Medulla oblongata (tissue), 1 donor: ENCODE results near the gene WNT4.

Experiments used
- DNase-seq: peaks from one replicate; pipeline ENCODE4 v3.0.0-alpha.2; 2015; ENCODE audit errors: extremely low spot score

Gene WNT4

DNA sequence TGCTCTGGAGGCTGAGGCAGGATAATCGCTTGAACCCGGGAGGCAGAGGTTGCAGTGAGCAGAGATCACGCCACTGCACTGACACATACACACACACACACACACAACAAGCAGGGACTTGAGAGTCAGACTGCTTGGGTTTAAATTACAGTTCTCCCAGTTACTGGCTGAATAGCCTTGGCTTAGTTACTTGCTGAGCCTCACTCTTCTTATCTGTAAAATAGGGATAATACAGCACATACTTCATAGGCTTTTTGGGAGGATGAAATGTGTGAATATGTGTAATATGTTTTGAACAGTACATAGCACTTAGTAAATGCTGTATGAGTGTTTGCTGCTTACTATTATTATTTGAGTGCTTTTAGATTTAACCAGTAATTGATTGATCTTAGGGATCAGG, 66.6 kb downstream of the WNT4 start:
- DNase-seq: no peak

DNA sequence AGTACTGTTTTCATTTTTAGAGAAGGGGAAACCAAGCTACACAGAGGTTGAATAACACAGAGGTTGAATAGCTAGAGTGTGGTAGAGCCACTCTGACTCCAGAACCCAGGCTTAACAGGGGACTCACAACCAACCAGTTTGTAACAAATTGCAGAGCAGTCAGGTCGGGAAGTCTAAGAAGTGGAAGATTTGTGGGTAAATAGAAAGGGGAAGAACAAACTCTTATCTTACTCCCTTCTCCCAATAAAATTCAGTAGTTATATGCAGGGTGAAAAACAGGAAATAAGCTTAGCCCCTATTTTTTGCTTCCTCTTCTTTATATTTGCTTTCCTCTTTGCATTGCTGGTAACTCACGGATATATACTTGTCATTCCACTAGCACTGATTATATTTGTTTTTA, 67.2 kb downstream of the WNT4 start:
- DNase-seq: no peak

DNA sequence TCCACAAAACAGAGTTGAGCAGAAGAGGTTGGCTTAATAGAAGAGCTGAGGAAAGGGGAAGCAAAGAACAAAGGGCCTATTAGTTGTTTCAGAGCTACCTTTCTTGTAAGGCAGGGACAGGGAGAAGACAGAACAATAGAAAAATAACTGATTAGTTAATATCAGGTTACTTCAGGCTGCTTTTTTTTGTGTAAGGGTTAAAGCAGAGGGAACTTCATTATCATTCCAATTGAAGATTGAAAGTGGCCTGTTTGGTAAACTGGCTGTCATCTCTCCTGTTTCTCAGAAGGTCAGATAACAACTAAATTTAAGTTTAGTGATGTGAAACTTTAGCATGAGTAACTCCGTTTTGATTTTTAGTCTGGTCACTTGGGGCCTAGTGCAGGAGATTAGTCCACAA, 68.1 kb downstream of the WNT4 start:
- no peak for DNase-seq

DNA sequence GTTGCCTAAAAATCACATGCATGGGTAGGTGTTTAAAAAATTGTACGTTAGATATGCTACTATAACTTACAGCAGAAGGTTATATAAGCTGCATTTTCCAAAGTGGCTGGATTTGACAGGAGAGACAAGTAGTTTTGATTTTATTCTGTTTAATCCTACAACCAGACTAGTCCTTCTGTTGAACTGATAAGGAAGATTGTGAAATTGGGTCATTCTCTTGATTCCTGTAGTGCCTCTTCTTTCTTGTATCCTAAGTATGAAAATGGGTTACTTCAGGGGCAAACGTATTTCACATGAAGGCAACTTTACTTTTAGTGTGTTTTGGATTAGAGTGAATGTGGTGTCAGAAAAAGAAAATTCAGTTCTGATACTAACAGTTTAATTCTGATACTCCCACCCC, 71.4 kb downstream of the WNT4 start:
- no peak for DNase-seq
